GM18499 (cell line): Measurements from ENCODE around the gene EDN1.

Experiments
- ATAC-seq: cut with Tn5 transposase; IDR thresholded peaks from one replicate; pipeline ENCODE4 v1.9.1; 2021; ENCODE audit warnings: moderate number of reproducible peaks; ENCODE audit not compliant: insufficient read depth, unreplicated experiment

The EDN1 gene

GRCh38 chr6:12293235-12293930 lies 3.2 kb downstream of the EDN1 start:
- ATAC-seq: no peak

- no peak for ATAC-seq
Measured at GRCh38 chr6:12293931-12294807, 4.0 kb downstream of the EDN1 start.

- ATAC-seq: no peak
Measured at GRCh38 chr6:12294851-12295536, 4.8 kb downstream of the EDN1 start.

GRCh38 chr6:12295558-12296254 lies 5.5 kb downstream of the EDN1 start:
- no peak for ATAC-seq

GRCh38 chr6:12296255-12296573 lies 6.1 kb downstream of the EDN1 start:
- ATAC-seq: no peak

- no peak for ATAC-seq
Measured at GRCh38 chr6:12296604-12297003, 6.4 kb downstream of the EDN1 start.

- ATAC-seq: no peak
Measured at GRCh38 chr6:12297363-12298016, 7.3 kb downstream of the EDN1 start.

GRCh38 chr6:12298017-12298978 lies 8.1 kb downstream of the EDN1 start:
- ATAC-seq: no peak

GRCh38 chr6:12298995-12299394 lies 8.8 kb downstream of the EDN1 start:
- ATAC-seq: no peak

GRCh38 chr6:12301018-12301417 lies 10.9 kb downstream of the EDN1 start:
- no peak for ATAC-seq

GRCh38 chr6:12304487-12304886 lies 14.3 kb downstream of the EDN1 start:
- ATAC-seq: no peak

GRCh38 chr6:12309070-12309469 lies 18.9 kb downstream of the EDN1 start:
- no peak for ATAC-seq

- no peak for ATAC-seq
Measured at GRCh38 chr6:12311106-12311505, 20.9 kb downstream of the EDN1 start.

- ATAC-seq: no peak
Measured at GRCh38 chr6:12312736-12313135, 22.6 kb downstream of the EDN1 start.

- ATAC-seq: no peak
Measured at GRCh38 chr6:12313306-12313991, 23.3 kb downstream of the EDN1 start.

- no peak for ATAC-seq
Measured at GRCh38 chr6:12313992-12314589, 23.9 kb downstream of the EDN1 start.

GRCh38 chr6:12314751-12315150 lies 24.6 kb downstream of the EDN1 start:
- ATAC-seq: no peak
